GM12891 (cell line): ENCODE results near the gene TENM4.

Experiments used
- DNase-seq: peaks from one replicate; pipeline ENCODE4 v3.0.0; 2011; ENCODE audit warnings: low spot score; ENCODE audit not compliant: insufficient read length
- FAIRE-seq: peaks from 2 replicates; lab custom pipeline; 2011; peaks lifted over from hg19 to GRCh38; lab: Jason Lieb, UNC
- PAX5 ChIP-seq: IDR thresholded peaks from 2 replicates; pipeline ENCODE4 v1.6.1; 2011; ENCODE audit warnings: low read length, moderate library complexity, mild to moderate bottlenecking; ENCODE audit not compliant: insufficient read depth, severe bottlenecking
- POLR2A ChIP-seq: IDR thresholded peaks from 2 replicates; pipeline ENCODE4 v1.6.1; 2011; ENCODE audit warnings: low read depth, low read length, control low read depth
- POLR2AphosphoS5 ChIP-seq: IDR thresholded peaks from 2 replicates; pipeline ENCODE4 v1.6.1; 2011; ENCODE audit warnings: low read depth, low read length, control low read depth
- POU2F2 ChIP-seq: IDR thresholded peaks from 2 replicates; pipeline ENCODE4 v1.6.1; 2011; ENCODE audit warnings: low read depth, mild to moderate bottlenecking, control low read depth, low read length, moderate library complexity
- SPI1 ChIP-seq: IDR thresholded peaks from 2 replicates; pipeline ENCODE4 v1.6.1; 2011; ENCODE audit warnings: low read depth, low read length, control low read depth
- TAF1 ChIP-seq: IDR thresholded peaks from 2 replicates; pipeline ENCODE4 v1.6.1; 2011; ENCODE audit warnings: low read depth, low read length, control low read depth

TENM4 gene

GRCh38 chr11:78741741-78742140, 699.1 kb downstream of the TENM4 start:
- FAIRE-seq (no peak), DNase-seq (no peak)
- TF ChIP-seq POLR2A (no peak), POU2F2 (no peak), POLR2AphosphoS5 (no peak), PAX5 (no peak), TAF1 (no peak)

DNA sequence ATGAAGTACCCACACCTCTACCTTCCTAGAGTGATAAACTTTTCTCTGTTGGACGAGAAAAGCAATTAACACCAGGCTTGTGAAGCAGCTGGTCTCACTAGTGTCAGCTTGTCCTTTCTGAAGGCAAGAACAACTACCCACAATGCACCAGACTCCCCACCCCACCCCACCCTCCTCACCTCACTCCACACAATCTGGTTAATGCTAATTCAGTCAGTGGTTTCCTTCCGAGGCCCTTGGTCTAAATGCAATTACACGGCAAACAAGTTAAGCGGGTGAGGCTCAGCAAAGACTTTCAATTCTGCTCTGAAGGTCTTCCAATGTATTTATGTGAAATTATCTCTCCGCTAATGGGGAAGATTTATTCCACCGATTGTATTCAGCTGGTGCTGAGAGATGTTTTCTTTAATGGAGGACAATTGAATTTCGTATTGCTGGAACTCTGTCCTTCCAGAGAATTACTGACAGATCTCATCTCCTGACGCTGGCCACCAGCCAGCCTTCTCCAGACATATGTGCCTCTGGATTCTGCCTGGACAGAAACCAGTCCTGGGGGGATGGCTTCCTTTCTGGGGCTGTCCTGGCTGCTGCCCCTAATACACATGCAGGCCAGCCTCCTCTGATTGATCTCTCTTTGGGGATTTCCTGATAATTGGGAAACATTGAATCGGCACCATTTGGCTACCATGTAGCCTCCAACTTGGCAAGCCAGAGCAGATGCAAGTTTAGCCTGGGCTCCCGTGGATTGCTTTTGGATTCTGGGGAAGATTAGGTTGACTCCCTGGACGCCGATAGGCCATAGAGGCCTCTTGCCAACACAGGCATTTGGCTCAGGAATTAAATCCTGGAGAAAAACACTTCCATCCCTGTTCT, 700.4 kb downstream of the TENM4 start:
- TF ChIP-seq POLR2A (no peak), PAX5 (no peak)
- DNase-seq, result no peak
- FAIRE-seq, result no peak

DNA sequence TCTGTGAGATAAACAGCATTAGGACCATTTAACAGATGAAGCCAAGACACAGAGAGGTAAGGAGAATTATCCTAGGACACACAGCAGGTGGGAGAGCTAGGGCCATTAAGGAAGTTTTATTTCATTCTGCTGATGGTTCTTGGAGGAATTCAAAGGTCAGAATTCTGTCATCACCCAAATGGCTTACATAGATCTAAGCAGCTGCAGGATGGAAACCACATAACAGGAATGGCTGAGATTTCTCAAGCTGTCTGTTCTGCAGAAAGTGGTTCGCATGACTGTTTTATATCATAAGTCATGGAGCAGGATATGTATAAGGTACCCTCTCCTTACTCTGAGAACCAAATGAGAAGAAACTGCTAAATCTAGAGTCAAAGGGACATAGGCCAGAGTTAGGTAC, 702.9 kb downstream of the TENM4 start:
- no peak for TF ChIP-seq POLR2AphosphoS5
- TF ChIP-seq SPI1, result no peak
- TF ChIP-seq TAF1, result no peak
- no peak for TF ChIP-seq POU2F2
- no peak for TF ChIP-seq PAX5
- TF ChIP-seq POLR2A, result no peak
- no peak for DNase-seq
- FAIRE-seq, result no peak

GRCh38 chr11:78737301-78737700, 703.5 kb downstream of the TENM4 start:
- no peak for FAIRE-seq
- DNase-seq, result no peak
- TF ChIP-seq POU2F2, result no peak
- no peak for TF ChIP-seq POLR2A
- no peak for TF ChIP-seq SPI1
- TF ChIP-seq POLR2AphosphoS5, result no peak
- TF ChIP-seq TAF1, result no peak

DNA sequence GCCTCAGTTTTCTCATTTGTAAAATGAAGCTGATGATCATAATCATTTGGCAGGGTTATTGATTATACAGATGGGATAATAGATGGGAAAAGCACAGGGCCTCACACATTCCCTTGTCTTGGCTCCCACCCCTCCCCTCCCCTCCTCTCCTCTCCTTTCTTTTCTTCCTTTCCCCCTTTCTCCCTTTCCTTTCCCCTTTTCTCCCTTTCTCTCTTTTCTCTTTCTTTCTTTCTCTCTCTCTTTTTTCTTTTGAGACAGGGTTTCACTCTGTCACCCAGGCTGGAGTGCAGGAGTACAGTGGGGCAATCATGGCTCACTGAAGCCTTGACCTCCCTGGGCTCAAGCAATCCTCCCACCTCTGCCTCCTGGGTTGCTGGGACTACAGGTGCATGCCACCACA, 705.1 kb downstream of the TENM4 start:
- FAIRE-seq (no peak), DNase-seq (no peak)
- TF ChIP-seq PAX5 (no peak), SPI1 (no peak), POLR2AphosphoS5 (no peak), POLR2A (no peak), POU2F2 (no peak), TAF1 (no peak)

DNA sequence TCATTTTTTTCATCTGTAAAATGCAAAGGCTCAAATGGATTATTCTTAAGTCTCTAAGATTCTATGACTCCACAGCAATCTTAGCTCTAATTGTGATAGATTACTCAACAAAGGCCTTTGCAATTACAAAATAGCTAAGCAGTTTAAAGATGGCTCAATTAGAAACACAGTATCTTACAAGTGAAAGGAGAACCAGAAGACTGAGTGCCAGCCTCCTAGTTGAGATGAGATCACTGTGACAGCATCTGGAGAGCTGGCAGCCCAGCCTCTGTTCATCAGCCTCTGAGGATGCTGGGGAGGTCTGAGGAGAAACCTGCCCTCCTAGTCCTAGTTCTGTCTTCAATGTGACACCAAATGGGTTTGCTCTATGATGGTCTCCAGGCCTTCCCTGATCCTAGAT, 707.8 kb downstream of the TENM4 start:
- DNase-seq, result no peak
- no peak for FAIRE-seq
- TF ChIP-seq POLR2AphosphoS5 (no peak), POLR2A (no peak), POU2F2 (no peak), TAF1 (no peak), PAX5 (no peak), SPI1 (no peak)

GRCh38 chr11:78732246-78732645, 708.6 kb downstream of the TENM4 start:
- no peak for FAIRE-seq
- no peak for DNase-seq
- no peak for TF ChIP-seq POLR2AphosphoS5
- TF ChIP-seq POU2F2, result no peak
- no peak for TF ChIP-seq TAF1
- no peak for TF ChIP-seq PAX5
- TF ChIP-seq POLR2A, result no peak
- TF ChIP-seq SPI1, result no peak

GRCh38 chr11:78731027-78731426, 709.8 kb downstream of the TENM4 start:
- no peak for TF ChIP-seq POLR2A
- TF ChIP-seq PAX5, result no peak
- FAIRE-seq, result no peak
- no peak for DNase-seq

DNA sequence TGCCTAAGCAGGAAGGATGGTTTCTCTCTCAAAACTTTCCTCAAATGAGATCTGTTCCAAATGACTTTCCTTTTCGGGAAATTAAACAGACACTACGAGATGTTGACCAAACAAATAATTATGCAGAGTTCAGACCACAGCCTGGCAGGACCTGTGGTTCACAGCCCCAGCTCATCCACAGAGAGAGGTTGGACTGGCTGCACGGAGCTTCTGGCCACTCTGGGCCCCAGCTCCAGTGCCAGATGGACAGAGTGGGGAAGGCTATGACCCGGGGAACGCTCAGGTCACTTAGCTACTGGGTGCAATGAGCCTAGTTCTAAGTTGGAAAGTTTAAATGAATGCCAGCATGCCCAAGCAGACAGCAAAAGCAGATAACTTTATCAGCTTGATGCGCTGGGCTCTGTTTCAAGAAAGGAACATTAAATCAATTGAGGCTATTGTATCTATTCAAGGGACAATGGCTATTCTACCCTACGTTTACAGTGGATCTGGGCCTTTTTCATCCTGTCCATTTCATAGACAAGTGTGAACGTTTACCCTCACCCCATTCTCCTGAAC, 710.5 kb downstream of the TENM4 start:
- TF ChIP-seq POLR2AphosphoS5 (no peak), POLR2A (no peak)
- no peak for DNase-seq
- FAIRE-seq, result no peak

- no peak for FAIRE-seq
- DNase-seq, result no peak
- TF ChIP-seq SPI1, result peak; percentile 31
- no peak for TF ChIP-seq POU2F2
These were observed 713.0 kb downstream of the TENM4 start for GRCh38 chr11:78727816-78728215.

DNA sequence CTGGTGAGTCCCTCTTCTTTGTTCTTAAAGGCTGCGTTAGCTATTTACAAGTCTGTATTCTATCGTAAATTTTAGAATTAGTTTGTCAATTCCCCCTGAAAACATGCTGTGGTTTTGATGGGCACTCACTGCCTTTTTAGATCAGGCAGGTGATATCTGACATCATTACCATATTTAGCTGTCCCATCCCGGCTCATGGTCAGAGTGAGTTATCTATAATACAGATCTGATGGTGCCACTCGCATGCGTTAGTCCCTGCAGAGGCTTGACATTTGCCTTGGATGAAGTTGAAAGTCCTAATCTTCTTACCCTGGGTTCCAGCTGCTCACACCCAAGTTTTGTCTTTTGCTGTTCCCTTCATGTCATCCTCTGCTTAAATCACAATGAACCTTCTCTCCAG, 715.6 kb downstream of the TENM4 start:
- FAIRE-seq, result no peak
- no peak for DNase-seq
- TF ChIP-seq POU2F2, result no peak
- no peak for TF ChIP-seq SPI1
- no peak for TF ChIP-seq POLR2AphosphoS5
- no peak for TF ChIP-seq POLR2A
- TF ChIP-seq PAX5, result no peak
- no peak for TF ChIP-seq TAF1
